ENCODE measurements around the gene STX16.

STX16 gene

DNA sequence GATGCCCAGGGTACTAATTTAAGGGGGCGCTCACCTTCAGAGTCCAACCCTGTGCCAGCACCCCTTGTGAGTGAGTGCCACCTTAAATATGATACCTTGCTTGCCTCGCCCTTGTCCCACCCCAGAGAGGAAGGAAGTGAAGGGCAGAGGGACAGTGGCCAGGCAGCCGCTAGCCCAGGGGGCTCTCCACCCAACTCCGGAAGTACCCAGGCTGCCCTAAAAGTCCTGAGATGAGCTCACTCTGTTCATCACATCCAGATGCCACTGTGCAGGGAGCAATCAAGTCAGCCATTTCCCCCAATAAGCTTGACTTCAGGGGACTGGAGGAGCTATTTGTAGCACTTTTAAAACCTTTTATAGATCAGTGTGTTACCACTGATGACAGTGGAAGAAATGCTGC is 25.0 kb upstream of the STX16 start:
- Histone ChIP-seq H3K4me2 (no peak overlapping the region), H3K4me1 (no peaks in the 10 kb centered on the region), H4K20me1 (no peaks in the 10 kb centered on the region), H3K9me3 (peaks cover 7% of the 10 kb centered on the region; the same call in 1 of the 2 replicates), H3K9ac (no peak overlapping the region), H3K36me3 (no peaks in the 10 kb centered on the region), H3K27me3 (no peaks in the 10 kb centered on the region), H3K27ac (no peak overlapping the region), H3K4me3 (no peak overlapping the region)
- no peak for TF ChIP-seq Cebpa-rat (IDR thresholded peaks at IDR 0.05)

DNA sequence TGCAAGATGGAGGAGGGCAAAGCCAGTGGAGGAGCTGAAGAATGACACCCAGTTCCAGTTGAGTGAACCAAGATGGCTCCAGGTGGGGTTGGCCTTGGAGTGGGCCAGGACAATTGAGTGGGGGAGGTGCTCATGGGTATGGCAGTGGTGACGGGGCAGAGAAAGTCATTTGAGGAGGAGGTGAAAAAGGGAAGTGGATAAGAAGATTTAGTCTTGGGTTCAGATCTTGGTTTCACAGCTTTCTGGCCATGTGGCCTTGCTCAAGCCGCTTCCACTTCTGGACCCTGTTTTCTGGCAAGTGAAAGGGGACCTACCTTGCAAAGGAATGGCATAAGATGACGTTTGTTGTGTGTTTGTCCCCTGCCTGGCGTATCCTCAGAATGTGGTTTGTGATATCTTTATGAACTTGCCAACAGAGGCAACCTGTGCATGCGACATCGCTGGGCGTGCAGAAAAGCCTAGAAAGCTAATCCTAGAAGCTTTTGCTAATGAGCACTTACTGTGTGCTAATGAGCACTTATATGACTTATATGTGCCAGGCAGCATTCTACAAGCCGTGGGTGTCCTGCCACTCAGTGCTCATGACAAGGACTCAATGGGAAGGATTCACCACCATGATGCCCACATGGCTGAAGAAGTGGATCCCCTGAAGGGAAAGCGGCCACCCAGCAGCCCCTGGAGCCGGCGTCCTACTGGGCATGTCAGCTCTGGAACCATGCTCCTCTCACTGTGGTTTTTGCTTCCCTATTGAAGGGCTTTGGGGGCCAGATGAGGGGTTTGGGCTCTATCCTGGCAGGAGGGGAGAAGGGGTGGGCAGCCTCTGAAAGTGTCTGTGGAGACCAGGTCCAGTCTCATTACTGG is 23.6 kb upstream of the STX16 start:
- Histone ChIP-seq H3K9me3 (peaks cover 5% of the 10 kb centered on the region; the same call in 1 of the 2 replicates), H3K27ac (no peak overlapping the region), H3K36me3 (no peaks in the 10 kb centered on the region), H3K4me1 (no peaks in the 10 kb centered on the region), H3K9ac (no peak overlapping the region), H3K27me3 (no peaks in the 10 kb centered on the region), H4K20me1 (no peaks in the 10 kb centered on the region), H3K4me3 (no peak overlapping the region), H3K4me2 (no peak overlapping the region)
- TF ChIP-seq Cebpa-rat (IDR thresholded peaks at IDR 0.05) = no peak

DNA sequence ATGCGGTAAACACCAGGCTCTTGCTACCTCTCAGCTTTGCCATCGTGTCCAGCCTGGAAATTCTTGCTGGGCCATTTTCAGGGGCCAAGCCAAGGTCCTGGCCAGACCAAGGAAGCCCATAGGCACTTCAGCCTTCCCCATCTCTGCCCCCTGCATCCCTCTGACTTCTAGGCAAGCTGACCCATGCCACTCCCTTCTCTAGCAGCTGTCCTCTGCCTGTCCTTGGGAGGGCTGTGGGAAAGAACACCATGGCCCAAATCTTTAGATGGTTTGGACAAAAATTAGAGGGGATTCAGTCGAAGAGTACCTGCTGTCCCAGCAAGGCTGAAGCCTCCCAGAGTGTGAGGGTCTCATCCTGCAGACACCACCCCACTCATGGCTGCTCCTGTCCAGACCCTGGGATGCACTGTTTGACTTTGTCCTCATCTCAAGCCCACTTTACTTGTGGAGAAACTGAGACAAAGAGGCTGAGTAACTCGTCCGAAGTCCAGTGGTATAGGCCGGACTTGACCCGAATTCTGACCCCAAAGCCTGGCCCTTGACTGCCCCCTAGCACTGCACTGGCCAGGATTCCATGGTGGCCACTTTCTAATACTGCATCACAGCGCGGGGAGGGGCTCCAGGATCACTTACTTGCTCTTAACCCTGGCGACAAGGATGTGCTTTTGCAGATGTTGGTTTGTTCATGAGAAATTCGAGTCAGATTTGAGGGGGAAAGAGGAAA is 22.4 kb upstream of the STX16 start:
- Histone ChIP-seq H3K4me2 (no peak overlapping the region), H3K36me3 (no peaks in the 10 kb centered on the region), H4K20me1 (no peaks in the 10 kb centered on the region), H3K9ac (no peak overlapping the region), H3K4me3 (no peak overlapping the region), H3K27ac (no peak overlapping the region), H3K27me3 (no peaks in the 10 kb centered on the region), H3K4me1 (no peaks in the 10 kb centered on the region), H3K9me3 (no peaks in the 10 kb centered on the region)
- no peak for TF ChIP-seq Cebpa-rat (IDR thresholded peaks at IDR 0.05)

DNA sequence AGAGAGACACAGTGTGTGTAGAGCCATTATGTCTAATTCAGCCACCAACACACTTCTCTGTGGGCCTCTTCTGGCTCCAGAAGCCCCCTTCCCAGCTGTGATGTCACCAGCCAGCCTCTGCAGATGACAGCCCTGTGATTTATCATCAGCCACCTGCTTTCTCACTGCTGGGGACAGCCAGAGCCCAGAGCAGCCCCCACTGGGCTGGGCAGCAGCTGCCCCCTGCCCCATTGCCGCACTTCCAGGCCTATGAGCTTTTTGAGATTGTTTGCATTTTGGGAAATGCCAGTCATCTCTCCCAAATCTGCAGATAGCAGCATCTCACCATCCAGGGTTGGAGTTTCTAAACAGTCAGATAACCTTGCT is 21.9 kb upstream of the STX16 start:
- no peak for TF ChIP-seq Cebpa-rat (IDR thresholded peaks at IDR 0.05)
- H3K4me2 ChIP-seq = no peak overlapping the region
- no peaks in the 10 kb centered on the region for H3K9me3 ChIP-seq
- no peaks in the 10 kb centered on the region for H3K27me3 ChIP-seq
- H3K4me3 ChIP-seq = no peak overlapping the region
- no peak overlapping the region for H3K9ac ChIP-seq
- no peaks in the 10 kb centered on the region for H4K20me1 ChIP-seq
- no peak overlapping the region for H3K27ac ChIP-seq
- H3K36me3 ChIP-seq = no peaks in the 10 kb centered on the region
- H3K4me1 ChIP-seq = peaks cover 3% of the 10 kb centered on the region

DNA sequence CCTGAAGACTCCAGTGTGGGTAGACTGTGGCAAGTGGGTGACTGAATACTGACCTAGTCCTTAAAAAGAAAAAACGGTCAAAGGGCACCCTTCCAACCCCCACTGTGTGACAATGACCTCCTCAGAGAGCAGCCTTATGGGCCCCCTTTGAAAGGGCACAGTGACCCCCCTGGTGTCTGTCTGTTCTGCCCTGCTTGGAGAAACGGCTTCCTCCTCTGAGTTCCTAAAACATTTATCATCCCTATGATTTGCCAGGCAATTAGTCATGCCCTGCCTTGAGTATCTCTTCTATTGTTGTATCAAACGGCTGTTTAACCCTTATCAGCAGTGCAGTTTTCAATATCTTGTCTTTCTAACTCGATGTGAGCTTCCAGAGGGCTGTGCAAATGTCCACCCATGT is 21.0 kb upstream of the STX16 start:
- H3K4me3 ChIP-seq = no peak overlapping the region
- no peaks in the 10 kb centered on the region for H3K9me3 ChIP-seq
- no peaks in the 10 kb centered on the region for H4K20me1 ChIP-seq
- no peak overlapping the region for H3K4me2 ChIP-seq
- H3K9ac ChIP-seq = no peak overlapping the region
- TF ChIP-seq Cebpa-rat (IDR thresholded peaks at IDR 0.05) = no peak
- H3K36me3 ChIP-seq = no peaks in the 10 kb centered on the region
- no peaks in the 10 kb centered on the region for H3K27me3 ChIP-seq
- H3K4me1 ChIP-seq = peaks cover 12% of the 10 kb centered on the region
- no peak overlapping the region for H3K27ac ChIP-seq

DNA sequence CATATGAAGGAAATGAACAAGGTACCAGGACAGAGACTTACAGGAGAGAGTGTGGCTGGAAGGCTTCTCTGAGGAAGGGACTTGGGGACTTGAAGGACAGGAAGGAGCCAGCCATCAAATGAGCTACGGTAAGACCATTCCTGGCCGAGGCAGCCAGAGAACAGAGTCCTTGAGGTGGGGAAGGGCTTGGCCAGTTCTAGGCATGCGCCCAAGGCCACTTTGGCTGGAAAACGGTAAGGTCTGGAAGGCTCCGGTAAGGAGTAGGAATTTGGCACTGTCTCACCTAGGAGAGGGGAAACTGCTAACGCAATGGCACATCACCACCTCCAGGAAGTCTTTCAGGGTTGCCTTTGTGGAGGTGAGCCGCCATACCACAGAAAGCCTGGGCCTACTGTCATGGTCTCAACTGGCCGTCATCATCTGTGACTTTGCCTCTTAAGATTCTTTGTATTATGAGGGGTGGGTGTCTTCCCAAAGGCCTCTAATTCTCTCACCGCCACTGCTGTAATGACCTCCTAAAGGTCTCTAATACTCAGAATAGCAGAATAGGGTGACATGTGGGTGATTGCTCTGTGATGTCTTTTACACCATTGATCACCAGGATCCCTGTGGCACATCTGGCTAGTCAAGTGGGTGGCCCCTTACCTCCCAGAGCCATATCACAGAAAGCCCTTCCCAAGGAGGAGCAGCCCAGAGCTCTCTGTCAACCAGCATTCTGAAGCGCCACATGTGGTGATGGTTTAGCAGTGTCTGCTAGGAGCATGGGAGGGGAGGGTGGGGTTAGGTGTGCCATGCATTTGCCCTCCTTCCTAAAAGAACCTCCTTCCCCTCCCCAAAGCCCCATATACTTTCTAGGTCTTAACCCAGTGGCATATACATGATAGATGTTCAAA is 17.7 kb upstream of the STX16 start:
- Histone ChIP-seq H3K9me3 (no peaks in the 10 kb centered on the region), H3K27me3 (no peaks in the 10 kb centered on the region), H3K4me2 (no peak overlapping the region), H3K4me1 (peaks cover 16% of the 10 kb centered on the region), H3K9ac (no peak overlapping the region), H3K27ac (no peak overlapping the region), H3K36me3 (no peaks in the 10 kb centered on the region), H4K20me1 (no peaks in the 10 kb centered on the region), H3K4me3 (no peak overlapping the region)
- TF ChIP-seq Cebpa-rat (IDR thresholded peaks at IDR 0.05) = no peak

DNA sequence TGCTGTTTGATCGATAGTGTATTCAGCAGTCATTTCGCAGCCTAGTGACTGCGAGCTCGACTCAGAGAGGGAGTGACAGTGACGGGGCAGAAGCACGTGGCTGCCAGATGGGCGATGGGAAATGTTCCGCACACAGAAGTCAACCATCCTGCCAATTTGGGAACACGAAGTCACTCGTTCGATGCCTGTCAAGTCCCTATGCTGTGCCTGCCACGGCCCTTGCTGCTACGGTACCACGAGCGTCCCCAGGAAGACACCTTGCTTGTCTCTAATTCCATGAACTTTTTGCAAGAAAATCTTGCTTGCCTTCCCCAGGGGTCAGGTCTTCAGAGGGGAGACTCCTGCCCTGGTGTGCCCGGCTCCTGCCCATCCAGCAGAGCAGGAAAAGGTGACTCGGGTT is 17.0 kb upstream of the STX16 start:
- no peak overlapping the region for H3K27ac ChIP-seq
- no peaks in the 10 kb centered on the region for H4K20me1 ChIP-seq
- H3K9ac ChIP-seq = no peak overlapping the region
- H3K4me1 ChIP-seq = peaks cover 16% of the 10 kb centered on the region
- H3K36me3 ChIP-seq = no peaks in the 10 kb centered on the region
- H3K9me3 ChIP-seq = no peaks in the 10 kb centered on the region
- H3K27me3 ChIP-seq = no peaks in the 10 kb centered on the region
- peak overlapping the region; percentile 82 for H3K4me2 ChIP-seq
- no peak for TF ChIP-seq Cebpa-rat (IDR thresholded peaks at IDR 0.05)
- no peak overlapping the region for H3K4me3 ChIP-seq

DNA sequence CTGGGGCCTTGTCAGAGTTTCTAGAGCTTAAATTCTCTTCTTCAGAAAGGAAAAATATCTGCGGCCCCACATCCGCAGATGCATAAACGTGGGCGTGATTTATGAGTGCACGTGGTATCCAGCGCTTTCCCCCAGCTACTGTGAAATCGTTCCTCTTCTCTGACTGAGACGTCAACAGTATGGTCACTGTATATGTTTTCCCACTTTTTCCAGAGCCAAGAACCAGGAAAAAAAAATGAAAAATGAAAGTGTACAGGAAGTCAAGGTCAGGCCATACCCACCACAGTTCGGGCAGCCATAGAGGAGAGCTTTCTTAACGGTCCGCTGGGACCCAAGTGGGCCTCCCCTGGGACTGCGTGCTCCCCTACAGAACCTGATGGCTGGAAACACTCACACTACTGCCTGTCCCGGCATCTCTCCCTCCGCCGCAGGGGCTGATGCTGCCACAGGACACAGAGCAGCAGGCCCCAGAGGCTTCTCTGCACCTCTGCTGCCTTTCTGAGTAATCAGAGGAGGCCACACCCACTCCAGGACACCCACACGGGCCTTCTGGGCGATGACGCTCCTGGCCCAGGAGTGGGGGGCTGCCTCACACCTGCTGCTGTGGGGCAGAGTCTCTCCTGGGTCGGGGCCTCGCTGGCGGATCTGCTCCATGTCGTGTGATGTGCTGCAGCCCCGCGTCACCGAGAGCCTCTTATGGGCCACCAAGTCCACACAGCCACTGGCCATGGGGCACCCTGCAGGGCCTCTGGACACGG is 16.4 kb upstream of the STX16 start:
- H3K27ac ChIP-seq = no peak overlapping the region
- H3K4me1 ChIP-seq = peaks cover 16% of the 10 kb centered on the region
- no peak for TF ChIP-seq Cebpa-rat (IDR thresholded peaks at IDR 0.05)
- no peaks in the 10 kb centered on the region for H4K20me1 ChIP-seq
- peak overlapping the region; percentile 82 for H3K4me2 ChIP-seq
- no peaks in the 10 kb centered on the region for H3K36me3 ChIP-seq
- H3K9ac ChIP-seq = no peak overlapping the region
- no peak overlapping the region for H3K4me3 ChIP-seq
- no peaks in the 10 kb centered on the region for H3K9me3 ChIP-seq
- H3K27me3 ChIP-seq = no peaks in the 10 kb centered on the region

DNA sequence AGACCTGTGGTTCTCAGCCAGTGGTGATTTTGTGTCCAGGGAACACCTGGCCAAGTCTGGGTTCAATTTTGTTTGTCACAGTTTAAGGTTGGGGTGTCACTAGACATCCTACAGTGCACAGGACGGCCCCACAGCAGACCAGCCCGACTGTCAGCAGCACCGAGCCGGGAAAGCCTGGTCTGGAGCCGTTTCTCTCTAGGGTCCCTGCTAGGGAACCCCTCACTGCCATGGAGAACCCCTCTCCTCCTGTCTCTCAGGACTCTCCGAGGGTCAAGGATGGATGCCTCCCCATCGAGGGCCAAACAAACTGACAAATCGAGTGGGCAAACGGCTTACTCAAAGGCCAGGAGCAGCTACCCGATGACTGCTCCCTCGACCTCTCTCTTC is 15.8 kb upstream of the STX16 start:
- Histone ChIP-seq H3K4me3 (no peak overlapping the region), H3K27me3 (no peaks in the 10 kb centered on the region), H3K9me3 (no peaks in the 10 kb centered on the region), H3K27ac (no peak overlapping the region), H3K4me2 (peak overlapping the region; percentile 82), H3K36me3 (no peaks in the 10 kb centered on the region), H3K9ac (no peak overlapping the region), H4K20me1 (no peaks in the 10 kb centered on the region), H3K4me1 (peaks cover 16% of the 10 kb centered on the region)
- no peak for TF ChIP-seq Cebpa-rat (IDR thresholded peaks at IDR 0.05)
